CD1c-positive myeloid dendritic cell (primary cell): ENCODE measurements around the gene ELL2.

Source experiments
- DNase-seq: peaks from one replicate; pipeline ENCODE4 v3.0.0-alpha.2; 2016; ENCODE audit errors: extremely low spot score

ELL2 gene

GRCh38 chr5:95956021-95956899 is 5.4 kb downstream of the ELL2 start:
- DNase-seq = peak; percentile 19

DNA sequence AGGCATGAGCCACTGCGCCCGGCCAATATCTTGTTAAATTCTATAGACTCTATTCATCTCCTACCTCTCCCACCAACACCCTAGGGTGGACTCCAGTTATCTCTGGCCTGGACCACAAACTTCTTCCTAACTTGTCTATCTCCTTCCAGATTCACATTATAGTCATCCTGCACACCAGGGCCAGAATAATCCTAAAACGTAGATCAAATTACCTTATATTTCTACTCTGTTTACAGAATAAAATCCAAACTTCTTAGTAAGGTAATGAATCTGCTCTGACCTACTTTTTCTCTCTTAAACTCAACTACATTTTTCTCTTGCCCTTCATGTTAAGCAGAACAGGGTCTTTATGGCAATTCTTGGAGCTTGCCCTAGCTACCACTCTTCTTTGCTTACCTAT is 6.9 kb downstream of the ELL2 start:
- no peak for DNase-seq

GRCh38 chr5:95953021-95953702 is 8.5 kb downstream of the ELL2 start:
- DNase-seq = no peak

GRCh38 chr5:95951916-95952315 is 9.7 kb downstream of the ELL2 start:
- DNase-seq = no peak

DNA sequence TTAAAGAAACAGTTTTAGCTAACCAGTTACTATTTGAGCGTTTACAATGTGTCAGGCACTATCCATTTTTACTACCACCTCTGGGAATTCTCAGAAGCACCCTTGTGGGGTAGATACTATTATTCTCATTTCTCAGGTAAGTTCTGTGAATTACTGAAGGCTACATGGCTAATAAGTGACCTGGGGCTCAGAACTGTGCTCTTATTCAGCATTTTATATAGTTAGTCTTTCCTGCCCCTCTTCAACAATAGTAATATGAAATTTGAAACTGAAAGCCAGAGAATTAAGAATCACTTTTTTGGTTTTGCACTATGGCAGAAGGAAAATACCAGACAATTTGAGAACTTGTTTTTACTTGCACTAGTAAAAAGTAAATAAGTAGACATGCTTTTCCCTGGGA is 11.8 kb downstream of the ELL2 start:
- no peak for DNase-seq

GRCh38 chr5:95948631-95949030 is 13.0 kb downstream of the ELL2 start:
- DNase-seq = no peak

DNA sequence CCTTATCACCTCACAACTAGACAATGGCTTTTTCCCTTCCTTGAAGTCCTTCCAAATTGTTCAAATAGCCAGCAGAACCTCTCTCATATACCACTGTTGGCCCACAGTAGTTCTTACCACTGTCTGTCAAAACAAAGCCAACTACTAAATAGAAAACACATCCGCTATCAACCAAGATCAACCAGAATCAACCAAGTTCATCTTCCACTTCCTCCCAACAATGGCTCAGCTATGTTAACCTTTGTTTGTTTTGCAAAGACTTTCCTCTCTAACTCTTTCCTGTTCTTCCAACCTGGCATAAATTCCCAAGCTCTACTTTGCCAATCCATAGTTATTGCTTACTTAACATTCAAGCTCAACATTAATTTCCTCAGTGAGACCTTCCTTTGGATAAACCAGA is 15.2 kb downstream of the ELL2 start:
- no peak for DNase-seq

DNA sequence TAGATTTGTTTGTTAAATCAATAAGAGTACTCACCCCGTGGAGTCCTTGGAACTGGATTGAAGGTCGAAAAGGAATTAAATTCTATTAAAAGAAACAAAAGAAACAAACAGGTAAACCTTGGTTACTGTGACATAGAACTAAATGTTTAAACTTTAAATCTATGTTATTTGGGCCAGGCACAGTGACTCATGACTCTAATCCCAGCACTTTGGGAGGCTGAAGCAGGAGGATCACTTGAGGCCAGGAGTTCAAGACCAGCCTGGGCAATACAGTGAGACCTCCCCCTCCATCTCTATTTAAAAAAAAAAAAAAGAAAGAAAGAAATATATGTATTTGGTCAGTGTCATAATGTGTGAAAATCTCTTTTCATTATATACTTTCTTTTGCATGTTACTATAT is 18.7 kb downstream of the ELL2 start:
- no peak for DNase-seq

DNA sequence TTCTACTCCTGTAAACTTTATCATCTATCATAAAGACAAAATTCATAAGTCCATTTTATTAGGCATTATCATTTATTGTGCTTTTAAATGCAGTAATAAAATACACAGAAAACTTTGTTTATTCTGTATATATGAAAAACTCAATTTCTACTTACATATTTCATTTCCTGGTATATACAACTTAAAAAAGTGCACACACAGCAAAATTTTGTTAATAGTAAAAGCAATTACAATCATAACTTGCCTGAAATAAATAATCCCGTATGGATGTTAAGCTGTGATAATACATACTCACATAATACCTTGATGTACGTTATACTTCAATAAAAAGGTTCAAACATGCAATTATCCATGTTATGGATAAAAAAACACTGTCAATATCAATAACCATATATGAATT is 19.2 kb downstream of the ELL2 start:
- no peak for DNase-seq

DNA sequence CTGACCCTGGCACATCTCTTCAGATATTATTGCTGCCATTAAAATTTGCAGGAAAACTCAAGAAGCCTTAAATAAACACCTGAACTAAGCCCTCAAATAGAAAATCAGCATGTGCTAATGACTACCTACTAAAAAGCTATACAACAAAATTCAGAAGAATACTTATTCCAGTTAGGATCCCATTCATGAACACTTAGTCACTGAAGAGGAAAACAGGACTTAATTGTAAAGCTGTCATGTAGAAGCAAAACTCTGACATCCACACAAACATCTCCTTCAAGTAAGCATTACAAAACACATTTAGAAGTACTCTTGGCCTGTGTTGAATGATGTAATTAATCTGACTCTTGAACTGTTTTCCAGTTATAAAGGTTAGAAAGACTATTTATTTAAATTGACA is 19.9 kb downstream of the ELL2 start:
- DNase-seq = no peak

DNA sequence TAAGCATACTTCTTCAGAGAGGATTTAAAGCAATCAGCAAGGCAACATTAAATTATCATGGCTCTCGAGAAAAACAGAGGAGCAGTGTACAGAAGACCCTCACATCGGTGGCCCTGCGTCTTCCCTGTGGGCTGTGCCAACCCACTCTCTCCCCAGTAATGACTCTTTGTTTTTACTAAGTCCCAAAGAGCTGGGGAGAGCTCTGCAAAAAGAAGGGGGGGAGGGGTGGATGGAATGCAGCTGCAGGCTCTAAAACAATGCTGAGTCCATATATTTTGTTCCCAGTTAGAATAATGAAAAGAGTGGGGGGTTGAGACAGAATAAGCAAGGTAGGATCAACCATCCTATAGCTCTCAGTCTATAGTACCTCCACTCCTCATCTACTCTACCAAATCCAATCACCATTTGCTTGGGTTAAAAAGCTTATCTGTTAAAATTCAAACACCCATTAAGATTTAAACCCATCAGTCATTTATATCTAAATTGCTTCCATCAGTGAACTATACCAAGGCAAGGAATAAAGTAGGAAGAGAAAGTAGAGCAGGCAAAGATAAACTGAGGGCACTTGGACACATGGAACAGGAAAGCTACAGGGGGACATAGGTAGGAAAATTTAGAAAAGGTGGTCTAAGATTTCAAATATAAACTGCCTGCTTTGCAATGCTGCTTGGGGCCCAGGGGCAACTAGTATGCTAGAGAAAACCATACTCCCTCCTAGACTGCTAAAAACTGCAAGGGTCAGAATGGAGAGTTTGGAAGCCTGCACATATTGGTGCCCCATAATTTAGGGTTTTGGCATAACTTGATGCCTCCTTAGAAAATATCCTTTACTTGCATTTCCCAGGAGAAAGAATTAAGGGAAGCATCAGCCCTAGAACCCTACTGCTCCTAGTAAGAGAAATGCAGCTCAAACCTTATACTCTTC is 20.6 kb downstream of the ELL2 start:
- no peak for DNase-seq

- no peak for DNase-seq
These were observed 22.2 kb downstream of the ELL2 start for GRCh38 chr5:95939465-95939864.

DNA sequence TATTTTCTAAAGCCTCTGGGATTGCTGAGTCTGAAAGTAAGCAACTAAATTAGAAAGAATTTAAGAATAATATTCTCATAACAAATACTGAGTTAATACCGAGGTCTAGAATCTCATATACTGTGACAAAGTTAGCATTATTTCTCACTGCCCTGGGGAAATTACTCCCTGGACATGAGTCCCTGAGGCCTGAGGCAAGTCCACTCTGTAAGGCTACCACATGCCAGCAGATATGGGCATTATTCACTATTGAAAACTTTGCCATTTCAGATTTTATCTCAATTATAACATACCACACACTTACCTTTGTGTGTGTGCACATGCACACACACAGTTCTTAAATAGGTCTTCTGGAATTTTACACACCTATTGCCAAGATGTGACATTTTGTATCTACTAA is 22.9 kb downstream of the ELL2 start:
- no peak for DNase-seq

DNA sequence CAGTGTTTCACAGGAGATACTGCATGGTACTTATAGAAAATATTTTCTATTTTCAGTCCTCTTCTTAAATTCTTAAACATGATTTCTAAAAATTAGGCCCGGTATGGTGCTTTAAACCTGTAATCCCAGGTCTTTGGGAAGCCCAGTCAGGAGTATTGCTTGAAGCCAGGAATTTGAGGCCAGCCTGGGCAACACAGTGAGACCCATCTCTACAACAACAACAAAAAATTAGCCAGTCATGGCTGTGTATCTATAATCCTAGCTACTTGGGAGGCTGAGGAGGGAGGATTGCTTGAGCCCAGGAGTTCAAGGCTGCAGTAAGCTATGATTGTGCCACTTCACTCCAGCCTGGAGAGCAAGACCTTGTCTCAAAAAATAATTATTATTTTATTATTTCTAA is 23.3 kb downstream of the ELL2 start:
- DNase-seq = no peak

DNA sequence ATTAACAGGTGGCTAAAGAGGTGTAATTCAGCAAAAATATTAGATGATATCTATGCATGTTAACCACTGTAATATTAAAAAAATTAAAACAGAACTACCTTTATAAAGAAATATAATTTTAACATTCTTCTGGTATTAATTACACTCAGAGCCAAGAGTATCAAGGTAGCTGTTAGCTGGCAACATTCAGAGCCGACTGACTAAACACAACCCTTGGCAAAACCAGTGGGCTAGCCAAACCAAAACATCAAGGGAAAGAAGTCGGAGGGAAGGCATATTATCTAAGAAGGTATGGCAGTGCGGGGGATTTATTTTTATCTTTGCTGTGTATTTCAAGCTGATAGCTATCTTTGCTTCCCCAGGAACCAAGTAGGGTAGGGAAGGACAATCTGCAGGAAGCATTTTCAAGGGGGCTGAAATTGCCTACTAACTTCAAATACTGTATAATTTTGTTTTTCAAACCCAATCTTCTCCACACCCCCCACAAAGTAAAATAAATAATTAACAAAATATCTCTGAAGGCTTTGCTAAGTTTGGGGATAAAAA is 24.0 kb downstream of the ELL2 start:
- DNase-seq = no peak

GRCh38 chr5:95936812-95937397 is 24.7 kb downstream of the ELL2 start:
- DNase-seq = no peak

GRCh38 chr5:95935553-95936100 is 26.0 kb downstream of the ELL2 start:
- no peak for DNase-seq

GRCh38 chr5:95934207-95934804 is 27.3 kb downstream of the ELL2 start:
- no peak for DNase-seq

DNA sequence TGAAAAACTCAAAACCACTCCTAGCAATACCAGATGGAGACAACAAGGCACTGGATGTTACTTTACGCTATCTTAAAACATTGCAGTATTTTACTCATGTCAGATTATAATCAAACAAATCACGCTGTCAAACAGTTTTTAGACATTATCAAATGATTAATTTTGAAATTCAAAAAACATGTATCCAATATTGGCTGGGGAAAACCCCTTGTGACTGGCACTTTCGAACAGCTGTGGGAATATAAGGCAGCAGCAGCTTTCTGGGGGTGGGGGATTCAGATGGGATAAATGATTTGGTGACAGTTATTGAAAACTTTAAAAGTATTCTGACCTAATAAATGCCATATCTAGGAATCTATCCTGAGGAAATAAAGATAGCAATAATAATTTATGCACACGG is 28.7 kb downstream of the ELL2 start:
- DNase-seq = no peak

- no peak for DNase-seq
These were observed 30.4 kb downstream of the ELL2 start for GRCh38 chr5:95931079-95931833.
